Measurements from ENCODE around the gene SMOC1. TPM values are rescaled to one million over a fixed set of nuclear protein-coding genes. Genes with fewer than 3 reads are reported as not detected.

SMOC1 gene
- total and polyA plus RNA-seq, 12 donors = 0.33 to 19.8 (median 4.5) TPM

DNA sequence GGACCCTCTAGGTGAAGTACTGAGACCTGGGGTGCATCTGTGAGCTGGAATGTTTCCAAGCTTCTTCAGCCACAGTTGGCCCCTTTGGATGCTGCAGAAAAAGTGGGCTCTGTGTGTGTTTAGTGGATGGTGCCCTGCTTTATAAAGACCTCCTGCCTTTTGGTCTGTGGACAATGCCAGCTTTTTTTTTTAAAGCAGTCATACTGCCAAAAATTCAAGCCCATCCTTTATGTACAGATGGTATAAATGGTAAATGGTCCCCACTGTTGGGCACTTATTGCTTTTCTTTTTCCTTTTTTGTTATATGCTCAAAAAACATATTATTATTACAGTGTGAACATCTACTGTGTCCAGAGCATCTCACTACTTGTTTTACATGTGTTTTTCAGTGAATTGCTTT lies 81.1 kb downstream of the SMOC1 start:
- intact Hi-C loops (cut with DNase I) = no loop called here
- Histone ChIP-seq H3K27me3 (no peaks in the 10 kb centered on the region), H3K27ac (no peak overlapping the region), H3K9me3 (replicated peaks in 1 of 3) (no peaks in the 10 kb centered on the region), H3K36me3 (replicated peaks in 1 of 2) (no peaks in the 10 kb centered on the region), H3K4me1 (replicated peaks in 1 of 2) (no peaks in the 10 kb centered on the region), H3K4me3 (no peak overlapping the region)
- no peak for TF ChIP-seq POLR2A (IDR thresholded peaks at IDR 0.05)
- TF ChIP-seq, protein P1, sequence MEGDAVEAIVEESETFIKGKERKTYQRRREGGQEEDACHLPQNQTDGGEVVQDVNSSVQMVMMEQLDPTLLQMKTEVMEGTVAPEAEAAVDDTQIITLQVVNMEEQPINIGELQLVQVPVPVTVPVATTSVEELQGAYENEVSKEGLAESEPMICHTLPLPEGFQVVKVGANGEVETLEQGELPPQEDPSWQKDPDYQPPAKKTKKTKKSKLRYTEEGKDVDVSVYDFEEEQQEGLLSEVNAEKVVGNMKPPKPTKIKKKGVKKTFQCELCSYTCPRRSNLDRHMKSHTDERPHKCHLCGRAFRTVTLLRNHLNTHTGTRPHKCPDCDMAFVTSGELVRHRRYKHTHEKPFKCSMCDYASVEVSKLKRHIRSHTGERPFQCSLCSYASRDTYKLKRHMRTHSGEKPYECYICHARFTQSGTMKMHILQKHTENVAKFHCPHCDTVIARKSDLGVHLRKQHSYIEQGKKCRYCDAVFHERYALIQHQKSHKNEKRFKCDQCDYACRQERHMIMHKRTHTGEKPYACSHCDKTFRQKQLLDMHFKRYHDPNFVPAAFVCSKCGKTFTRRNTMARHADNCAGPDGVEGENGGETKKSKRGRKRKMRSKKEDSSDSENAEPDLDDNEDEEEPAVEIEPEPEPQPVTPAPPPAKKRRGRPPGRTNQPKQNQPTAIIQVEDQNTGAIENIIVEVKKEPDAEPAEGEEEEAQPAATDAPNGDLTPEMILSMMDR (IDR thresholded peaks at IDR 0.05) = no peak
- no peak for DNase-seq

DNA sequence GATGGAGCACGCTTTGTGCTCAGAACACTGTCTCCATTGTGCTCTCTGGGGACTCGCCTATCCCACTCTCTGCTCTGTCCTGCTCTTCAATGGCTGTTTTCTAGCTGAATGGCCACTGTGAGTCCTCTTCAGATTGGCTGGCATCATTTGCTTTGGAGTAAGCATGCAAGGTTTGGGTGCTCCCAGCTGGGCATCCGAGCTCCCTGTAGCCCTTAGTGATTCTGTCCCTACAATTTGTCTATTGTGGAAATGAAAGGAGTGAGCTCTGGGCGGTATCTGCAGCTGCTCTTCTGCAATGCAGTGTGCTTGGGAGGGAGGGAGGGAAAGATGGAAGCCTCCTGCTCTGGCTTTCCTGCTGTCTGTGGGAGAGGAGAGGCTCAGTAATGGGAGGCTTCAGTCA lies 84.8 kb downstream of the SMOC1 start:
- no peak for TF ChIP-seq POLR2A (IDR thresholded peaks at IDR 0.05)
- TF ChIP-seq, protein P1 (IDR thresholded peaks at IDR 0.05) = no peak
- Histone ChIP-seq H3K4me1 (replicated peaks in 1 of 2) (no peaks in the 10 kb centered on the region), H3K27ac (no peak overlapping the region), H3K36me3 (replicated peaks in 1 of 2) (no peaks in the 10 kb centered on the region), H3K9me3 (replicated peaks in 1 of 3) (no peaks in the 10 kb centered on the region), H3K4me3 (no peak overlapping the region), H3K27me3 (no peaks in the 10 kb centered on the region)
- intact Hi-C loops (cut with DNase I) = no loop called here
- no peak for DNase-seq
- WGBS, 4 donors = 65 to 90% (median 77%) methylated on average over 2 to 4 of the region's 4 CpGs

DNA sequence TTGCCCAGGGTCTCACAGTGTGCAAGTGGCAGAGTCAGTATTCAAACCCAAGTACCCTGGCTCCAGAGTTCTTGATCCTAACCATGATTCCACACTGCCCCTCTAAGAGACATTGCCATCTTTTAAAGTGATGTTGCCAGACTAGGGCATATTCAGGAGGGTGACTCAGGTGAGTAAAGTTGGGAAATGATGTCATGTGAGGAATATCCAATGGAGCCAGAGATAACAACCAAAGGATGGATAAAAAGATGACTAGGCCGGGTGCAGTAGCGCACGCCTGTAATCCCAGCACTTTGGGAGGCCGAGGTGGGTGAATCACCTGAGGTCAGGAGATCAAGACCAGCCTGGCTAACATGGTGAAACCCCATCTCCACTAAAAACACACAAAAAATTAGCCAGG lies 85.6 kb downstream of the SMOC1 start:
- Histone ChIP-seq H3K27ac (no peak overlapping the region), H3K9me3 (replicated peaks in 1 of 3) (no peaks in the 10 kb centered on the region), H3K4me3 (no peak overlapping the region), H3K36me3 (replicated peaks in 1 of 2) (no peaks in the 10 kb centered on the region), H3K4me1 (replicated peaks in 1 of 2) (no peaks in the 10 kb centered on the region), H3K27me3 (no peaks in the 10 kb centered on the region)
- DNase-seq = no peak
- 90 to 95% (median 94%) methylated on average over 4 of the region's 4 CpGs for WGBS, 4 donors
- intact Hi-C loops (cut with DNase I) = no loop called here
- TF ChIP-seq, protein P1 (IDR thresholded peaks at IDR 0.05) = no peak
- no peak for TF ChIP-seq POLR2A (IDR thresholded peaks at IDR 0.05)

DNA sequence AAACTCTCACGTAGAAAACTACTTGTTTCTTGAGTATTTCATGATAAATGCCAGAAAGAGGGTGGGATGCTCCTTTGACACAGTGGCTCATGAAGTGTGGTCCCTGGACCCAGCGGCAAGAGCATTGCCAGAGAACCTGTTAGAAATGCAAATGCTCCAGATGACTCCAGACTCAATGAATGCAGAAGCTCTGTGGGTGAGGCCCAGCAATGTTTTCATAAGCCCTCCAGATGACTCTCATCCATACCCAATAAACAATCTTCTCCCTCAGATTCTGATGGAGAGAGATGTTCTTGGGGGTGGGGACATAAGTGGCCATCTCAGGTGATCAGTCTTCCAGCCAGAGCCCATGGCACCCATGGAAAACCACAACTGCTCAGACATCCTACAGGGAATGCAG lies 88.9 kb downstream of the SMOC1 start:
- no peak for TF ChIP-seq POLR2A (IDR thresholded peaks at IDR 0.05)
- TF ChIP-seq, protein P1 (IDR thresholded peaks at IDR 0.05) = no peak
- Histone ChIP-seq H3K27ac (no peak overlapping the region), H3K4me3 (no peak overlapping the region), H3K9me3 (replicated peaks in 1 of 3) (no peaks in the 10 kb centered on the region), H3K36me3 (replicated peaks in 1 of 2) (no peaks in the 10 kb centered on the region), H3K27me3 (no peaks in the 10 kb centered on the region), H3K4me1 (replicated peaks in 1 of 2) (peaks cover 8 to 14% of the 10 kb centered on the region in 2 donors)
- intact Hi-C loops (cut with DNase I) = no loop called here
- DNase-seq = no peak
- 74 to 97% (median 83%) methylated on average over 2 of the region's 2 CpGs for WGBS, 4 donors
